Hypothalamus (tissue), 51 donors: ENCODE data around the gene MICALL1.
"Not testable (repeated sequence)": the region's sequence is repeated elsewhere in the genome, so short reads cannot be mapped to it uniquely, and the experiment has no call there.

Experiments used
- DNase-seq, 51 donors: peaks; one replicate each; lab custom pipeline; 2025; lab: John Stamatoyannopoulos, UW

Gene MICALL1

GRCh38 chr22:37925767-37926166, 19.7 kb downstream of the MICALL1 start:
- DNase-seq = no peak

- no peak for DNase-seq
Measured at GRCh38 chr22:37926358-37926757, 20.3 kb downstream of the MICALL1 start.

- no peak for DNase-seq
Measured at GRCh38 chr22:37926771-37927636, 20.9 kb downstream of the MICALL1 start.

GRCh38 chr22:37927637-37927936, 21.5 kb downstream of the MICALL1 start:
- DNase-seq = no peak

- DNase-seq = no peak
Measured at GRCh38 chr22:37929390-37929789, 23.3 kb downstream of the MICALL1 start.

GRCh38 chr22:37930270-37930951, 24.3 kb downstream of the MICALL1 start:
- peak in 12 of 51 donors; percentile 5 to 37 (median 14) for DNase-seq

- no peak for DNase-seq
Measured at GRCh38 chr22:37930952-37931440, 24.9 kb downstream of the MICALL1 start.

- no peak for DNase-seq
Measured at GRCh38 chr22:37931893-37932389, 25.8 kb downstream of the MICALL1 start.

GRCh38 chr22:37932401-37932800, 26.3 kb downstream of the MICALL1 start:
- no peak for DNase-seq

GRCh38 chr22:37932821-37933578, 26.9 kb downstream of the MICALL1 start:
- no peak for DNase-seq

- DNase-seq = peak; percentile 7 to 86 (median 65)
Measured at GRCh38 chr22:37933711-37934376, 27.7 kb downstream of the MICALL1 start.

GRCh38 chr22:37940698-37941376, 34.7 kb downstream of the MICALL1 start:
- no peak for DNase-seq

- no peak for DNase-seq
Measured at GRCh38 chr22:37942133-37942532, 36.0 kb downstream of the MICALL1 start.

GRCh38 chr22:37943136-37943824, 37.2 kb downstream of the MICALL1 start:
- DNase-seq = no peak

- DNase-seq = no peak
Measured at GRCh38 chr22:37943825-37944198, 37.7 kb downstream of the MICALL1 start.

- DNase-seq = not testable (repeated sequence)
Measured at GRCh38 chr22:37944423-37944822, 38.3 kb downstream of the MICALL1 start.

- not testable (repeated sequence) for DNase-seq
Measured at GRCh38 chr22:37947142-37947795, 41.2 kb downstream of the MICALL1 start.

GRCh38 chr22:37951305-37951704, 45.2 kb downstream of the MICALL1 start:
- DNase-seq = no peak

GRCh38 chr22:37952629-37953028, 46.5 kb downstream of the MICALL1 start:
- not testable (repeated sequence) for DNase-seq
